CD4-positive, alpha-beta T cell treated with Interleukin-10 for 1 hour (primary cell): Measurements from ENCODE around the gene ST7.

Experiments used
- DNase-seq: peaks from one replicate; pipeline ENCODE4 v3.0.0-alpha.2; 2020

Gene ST7

GRCh38 chr7:117134411-117134810 lies 181.1 kb downstream of the ST7 start:
- DNase-seq, result no peak

DNA sequence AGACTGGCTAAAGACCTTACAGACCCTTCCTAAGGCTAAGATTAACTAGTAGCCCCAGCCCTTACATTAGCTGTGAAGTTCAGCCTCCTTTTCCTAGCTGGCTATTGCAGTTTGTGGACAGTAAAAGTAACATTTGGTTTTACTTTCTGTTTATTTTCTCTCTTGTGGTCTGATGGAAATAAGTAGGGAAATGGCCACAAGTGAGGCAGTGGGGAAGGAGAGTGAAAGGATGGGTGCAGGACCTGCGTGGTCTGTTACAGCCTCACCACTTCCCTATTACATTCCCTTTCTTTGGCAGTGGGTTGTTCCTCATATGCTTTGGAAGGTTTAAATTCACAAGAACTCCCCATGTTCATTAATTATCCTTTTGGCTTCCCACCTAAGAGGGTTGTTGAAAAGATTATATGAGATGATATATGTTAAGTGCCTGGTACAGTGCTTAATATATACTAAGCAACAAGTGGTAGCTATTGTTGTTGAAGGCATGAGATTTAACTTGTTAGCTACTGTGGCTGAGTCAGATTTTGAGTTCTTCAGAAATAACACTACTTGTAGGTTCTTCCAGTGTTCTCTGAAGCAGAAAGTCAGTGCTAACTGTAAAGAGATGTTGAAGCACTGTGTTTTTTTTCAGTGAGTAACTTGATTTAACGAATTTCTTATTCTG lies 181.7 kb downstream of the ST7 start:
- no peak for DNase-seq

- no peak for DNase-seq
Measured at GRCh38 chr7:117135553-117135891, 182.2 kb downstream of the ST7 start.

DNA sequence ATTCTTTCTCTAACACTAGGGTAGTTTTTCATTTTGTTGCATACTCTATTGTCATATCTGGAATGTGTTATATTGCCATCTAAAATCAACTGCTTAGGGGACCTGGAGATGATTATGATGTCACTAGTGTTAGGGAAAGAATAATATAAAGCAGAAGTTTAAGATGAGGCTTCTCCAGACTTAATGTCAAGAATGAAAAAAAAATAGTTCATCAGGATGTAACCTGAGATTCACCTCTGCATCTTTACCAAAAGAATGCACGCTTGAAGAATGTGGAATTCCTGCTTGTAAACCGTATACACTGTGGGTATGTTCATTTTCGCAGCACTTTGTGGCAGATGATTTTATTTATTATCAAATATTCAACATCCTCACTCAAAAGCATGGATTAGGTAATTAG lies 184.6 kb downstream of the ST7 start:
- no peak for DNase-seq

GRCh38 chr7:117138495-117138894 lies 185.2 kb downstream of the ST7 start:
- no peak for DNase-seq

DNA sequence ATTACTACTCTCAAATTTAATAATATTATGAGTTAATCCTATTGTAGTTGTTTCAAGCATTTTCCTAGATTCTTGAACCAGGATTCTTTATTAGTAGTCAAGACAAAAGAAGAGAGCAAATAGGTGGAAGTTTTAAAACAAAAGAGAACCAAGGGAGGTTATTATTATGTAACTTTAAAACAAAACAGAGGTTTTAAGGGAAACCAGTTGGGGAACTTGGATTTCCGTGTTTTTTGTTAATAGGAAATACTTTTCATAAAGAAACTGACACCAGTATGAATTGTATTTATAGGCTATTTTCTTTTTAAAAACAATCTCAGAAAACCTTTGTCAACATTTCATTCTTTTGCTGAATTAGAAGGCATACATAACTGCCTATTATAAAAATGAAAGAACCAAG lies 185.7 kb downstream of the ST7 start:
- no peak for DNase-seq

GRCh38 chr7:117139397-117139984 lies 186.2 kb downstream of the ST7 start:
- no peak for DNase-seq

- no peak for DNase-seq
Measured at GRCh38 chr7:117140921-117141320, 187.6 kb downstream of the ST7 start.

DNA sequence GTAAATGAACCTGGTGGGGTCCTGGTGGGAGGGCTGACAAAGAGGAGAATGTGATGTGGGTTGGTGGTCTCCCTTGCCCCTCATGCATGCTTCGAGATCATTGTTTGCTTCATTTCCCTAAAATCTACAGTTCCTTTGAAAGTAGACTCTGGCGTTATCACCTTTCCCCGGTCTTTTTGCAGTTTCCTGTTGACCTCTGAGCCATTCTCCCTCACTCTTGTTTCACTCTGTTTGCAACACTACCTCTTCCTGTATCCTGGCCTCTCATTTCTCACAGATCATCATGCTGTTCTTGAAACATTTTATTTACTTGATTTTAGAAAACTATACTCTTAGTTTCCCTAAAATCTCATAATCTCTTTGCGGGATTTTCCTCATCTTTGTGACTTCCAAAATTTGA lies 189.8 kb downstream of the ST7 start:
- DNase-seq, result no peak

DNA sequence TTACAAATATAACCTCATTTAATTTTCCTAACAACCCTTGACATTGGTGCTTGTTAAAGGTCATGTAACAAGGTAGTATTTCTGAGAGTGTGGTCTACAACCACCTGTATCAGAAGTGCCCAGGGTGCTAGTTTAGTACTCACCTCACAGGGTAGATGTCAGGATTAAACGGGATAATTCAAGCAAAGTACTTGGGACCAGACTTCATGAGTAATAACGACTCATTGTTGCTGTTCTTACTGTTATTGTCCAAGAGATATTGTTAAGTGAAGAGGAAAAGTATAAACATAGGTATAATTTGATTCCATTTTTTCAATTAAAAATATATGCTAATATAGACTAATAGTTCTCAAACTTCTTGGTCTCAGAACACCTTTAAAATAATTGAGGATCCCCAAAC lies 190.3 kb downstream of the ST7 start:
- DNase-seq, result no peak

- DNase-seq, result no peak
Measured at GRCh38 chr7:117145333-117145732, 192.0 kb downstream of the ST7 start.

DNA sequence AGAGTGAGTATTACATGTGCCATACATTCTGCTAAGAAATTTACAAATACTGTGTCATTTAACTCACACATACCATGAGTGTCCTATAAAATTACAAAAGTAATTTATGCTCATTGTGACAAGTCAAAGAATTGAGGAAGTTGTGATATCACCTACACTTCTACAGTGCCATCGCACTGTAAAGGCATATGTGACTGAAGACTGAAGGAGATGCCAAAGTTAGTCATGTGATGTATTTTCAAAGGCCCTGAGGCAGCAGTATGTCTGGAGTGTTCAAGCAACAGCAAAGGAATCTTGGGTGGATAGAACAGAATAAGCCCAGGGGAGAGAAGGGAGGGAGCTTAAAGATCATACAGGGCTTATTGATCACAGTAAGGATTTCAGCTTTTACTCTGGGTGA lies 192.8 kb downstream of the ST7 start:
- no peak for DNase-seq

DNA sequence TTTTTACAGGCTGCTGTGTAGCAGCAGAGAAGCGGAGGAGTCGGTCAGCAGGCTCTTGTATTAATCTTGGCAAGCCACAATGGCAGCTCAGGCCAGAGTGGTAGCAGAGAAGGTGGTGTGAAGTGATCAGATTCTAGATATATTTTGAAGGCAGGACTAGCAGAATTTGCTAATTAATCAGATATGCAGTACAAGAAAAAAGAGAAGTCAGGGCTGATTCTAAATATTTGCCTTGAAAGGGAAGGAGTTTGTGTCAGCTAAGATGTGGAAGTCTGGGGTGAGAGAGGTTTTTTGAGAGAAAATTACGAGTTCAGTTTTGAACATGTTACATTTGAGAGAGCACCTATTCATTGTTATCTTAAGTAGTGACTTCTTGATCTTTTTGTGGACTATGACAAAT lies 193.2 kb downstream of the ST7 start:
- no peak for DNase-seq

- no peak for DNase-seq
Measured at GRCh38 chr7:117148971-117149370, 195.7 kb downstream of the ST7 start.

- no peak for DNase-seq
Measured at GRCh38 chr7:117149692-117150091, 196.4 kb downstream of the ST7 start.

- no peak for DNase-seq
Measured at GRCh38 chr7:117152213-117153007, 199.1 kb downstream of the ST7 start.

GRCh38 chr7:117153016-117153545 lies 199.8 kb downstream of the ST7 start:
- DNase-seq, result no peak

DNA sequence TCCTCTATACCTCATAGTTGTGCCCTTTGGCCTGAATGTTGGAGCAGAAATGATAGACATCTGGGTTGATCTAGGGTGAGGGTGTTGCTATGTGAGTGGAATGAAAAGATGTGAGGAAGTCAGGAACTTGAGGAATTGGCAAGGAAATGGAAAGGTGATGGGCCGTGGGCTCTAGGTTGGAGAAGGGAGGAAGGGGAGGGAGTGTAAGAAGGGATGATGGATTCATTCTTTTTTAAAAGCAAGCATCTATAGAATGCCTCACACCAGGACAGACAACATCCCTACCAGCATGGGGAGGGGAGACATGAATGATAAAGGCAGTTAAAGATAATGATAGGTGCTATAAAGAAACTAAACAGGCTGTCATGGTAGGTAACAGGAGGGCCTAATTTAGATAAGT lies 201.4 kb downstream of the ST7 start:
- DNase-seq, result no peak

GRCh38 chr7:117155694-117156093 lies 202.4 kb downstream of the ST7 start:
- DNase-seq, result no peak

GRCh38 chr7:117157241-117158209 lies 204.2 kb downstream of the ST7 start:
- no peak for DNase-seq

GRCh38 chr7:117158941-117159697 lies 205.8 kb downstream of the ST7 start:
- no peak for DNase-seq

GRCh38 chr7:117163101-117163500 lies 209.8 kb downstream of the ST7 start:
- no peak for DNase-seq
